Stimulated activated CD4-positive, alpha-beta T cell treated with anti-CD3 and anti-CD28 coated beads, Interleukin-1b, Interleukin-23, amount 100 ng/mL, for 24 hours (primary cell): ENCODE measurements around the gene EDARADD.
A peak's percentile ranks its signal among the peaks of the same experiment; 100 is the strongest.
"Not testable (repeated sequence)": the region's sequence is repeated elsewhere in the genome, so short reads cannot be mapped to it uniquely, and the experiment has no call there.

ENCODE experiments used
- DNase-seq, 4 experiments: peaks; one replicate each; pipeline ENCODE4 v3.0.0-alpha.2; 2020; ENCODE audit warnings: low read depth in 4 of 4, low spot score in 1 of 4

Gene EDARADD

DNA sequence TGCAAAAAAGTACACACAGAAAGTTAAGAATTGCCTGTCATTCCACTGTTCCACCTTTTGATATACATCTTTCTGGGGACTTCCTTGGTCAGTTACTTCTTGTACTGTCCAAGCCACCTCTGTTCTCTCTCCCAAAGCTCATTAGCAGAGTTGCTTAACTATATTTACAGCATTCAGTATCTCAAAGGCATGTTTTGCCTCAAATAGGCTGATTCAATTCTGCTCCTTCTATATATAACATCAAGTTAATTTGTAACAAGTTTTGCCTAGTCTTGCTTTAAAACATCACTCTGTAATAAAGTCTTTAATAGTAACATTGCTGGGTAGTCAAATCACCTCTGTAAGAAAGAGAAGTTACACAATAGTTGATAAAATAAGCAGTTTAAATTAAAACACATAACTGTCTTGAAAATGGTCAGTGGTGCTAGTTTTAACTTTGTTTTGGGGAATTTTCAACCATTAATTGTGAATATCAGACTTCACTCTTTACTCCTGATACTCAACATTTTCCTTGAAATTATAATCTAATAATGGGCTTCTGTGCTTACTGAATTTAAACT is 35.7 kb downstream of the EDARADD start:
- DNase-seq = no peak

GRCh38 chr1:236433819-236434315 is 39.8 kb downstream of the EDARADD start:
- no peak for DNase-seq

GRCh38 chr1:236438614-236439013 is 44.5 kb downstream of the EDARADD start:
- no peak for DNase-seq

- no peak for DNase-seq
Measured at GRCh38 chr1:236440373-236440772, 46.3 kb downstream of the EDARADD start.

DNA sequence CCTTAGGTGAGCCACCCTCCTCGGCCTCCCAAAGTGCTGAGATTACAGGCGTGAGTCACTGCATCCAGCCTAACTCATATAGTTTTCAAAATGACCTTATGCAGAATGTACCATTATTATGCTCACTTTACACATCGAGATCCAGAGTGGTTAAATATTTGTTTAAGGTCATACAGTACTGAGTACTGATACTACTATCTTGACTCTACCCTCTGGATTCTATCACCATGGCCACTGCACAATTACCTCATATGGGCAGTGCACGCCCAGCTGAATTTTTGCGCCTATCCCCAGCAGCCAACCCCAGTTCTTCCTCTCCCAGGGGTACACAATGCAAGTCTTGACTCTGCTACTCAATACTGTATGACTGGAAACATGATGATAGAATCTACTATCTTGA is 56.7 kb downstream of the EDARADD start:
- no peak for DNase-seq

GRCh38 chr1:236451796-236452373 is 57.8 kb downstream of the EDARADD start:
- DNase-seq = peak in 3 of 4 experiments; percentile 9 to 28 (median 15)

DNA sequence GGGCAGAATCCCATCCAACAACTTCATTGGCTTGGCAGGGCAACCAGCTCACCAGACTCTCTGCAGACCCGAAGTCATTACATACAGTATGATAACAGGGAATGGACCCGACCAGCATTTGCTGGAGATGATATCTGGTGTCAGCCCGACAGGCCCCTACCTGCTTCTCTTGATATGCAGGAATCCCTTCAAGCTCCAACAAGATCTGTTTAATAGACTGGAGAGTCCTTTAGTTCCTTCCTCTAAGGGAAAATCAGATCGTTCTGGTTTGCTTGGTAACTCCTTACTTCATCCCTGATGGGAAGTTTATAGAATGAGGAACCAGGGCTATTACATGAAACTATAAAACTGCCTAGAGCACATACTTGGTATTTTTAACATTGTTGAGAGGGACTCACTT is 61.2 kb downstream of the EDARADD start:
- no peak for DNase-seq

DNA sequence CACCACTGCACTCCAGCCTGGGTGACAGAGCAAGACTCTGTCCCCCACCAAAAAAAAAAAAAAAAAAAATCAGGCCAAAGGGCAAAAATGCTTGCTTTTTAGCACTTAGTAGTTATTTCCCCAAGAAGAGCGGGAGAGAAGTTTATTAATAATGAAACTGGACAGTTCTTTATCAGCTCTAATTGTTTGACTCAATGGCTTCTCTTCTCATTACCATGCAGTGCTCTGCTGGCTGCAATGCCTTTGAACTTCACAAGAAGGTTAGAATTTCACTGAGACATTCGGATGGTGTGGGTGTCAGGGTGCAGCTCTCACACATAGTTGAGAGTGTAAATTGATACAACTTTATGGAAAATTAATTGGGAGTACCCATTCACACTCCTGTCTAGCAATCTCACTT is 63.7 kb downstream of the EDARADD start:
- DNase-seq = no peak

GRCh38 chr1:236458996-236459395 is 64.9 kb downstream of the EDARADD start:
- DNase-seq = no peak

DNA sequence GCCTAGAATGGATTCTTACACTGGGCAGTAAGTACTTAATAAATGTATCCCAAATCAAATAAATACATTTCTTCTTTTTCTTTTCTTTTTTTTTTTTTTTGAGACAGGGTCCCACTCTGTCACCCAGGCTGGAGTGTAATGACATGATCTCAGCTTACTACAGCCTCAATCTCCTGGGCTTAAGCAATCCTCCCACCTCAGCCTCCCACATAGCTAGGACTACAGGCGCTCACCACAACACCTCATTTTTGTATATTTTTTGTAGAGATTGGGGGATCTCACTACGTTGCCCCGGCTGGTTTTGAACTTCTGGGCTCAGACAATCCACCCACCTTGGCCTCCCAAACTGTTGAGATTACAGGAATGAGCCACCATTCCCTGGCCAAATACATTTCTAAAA is 66.0 kb downstream of the EDARADD start:
- DNase-seq = no peak

GRCh38 chr1:236464197-236464596 is 70.1 kb downstream of the EDARADD start:
- not testable (repeated sequence) for DNase-seq

- DNase-seq = no peak
Measured at GRCh38 chr1:236465231-236465958, 71.3 kb downstream of the EDARADD start.

GRCh38 chr1:236465959-236466303 is 71.8 kb downstream of the EDARADD start:
- no peak for DNase-seq

- no peak for DNase-seq
Measured at GRCh38 chr1:236467327-236467641, 73.2 kb downstream of the EDARADD start.

- DNase-seq = no peak
Measured at GRCh38 chr1:236468625-236469024, 74.5 kb downstream of the EDARADD start.

- no peak for DNase-seq
Measured at GRCh38 chr1:236469466-236469865, 75.4 kb downstream of the EDARADD start.

- DNase-seq = no peak
Measured at GRCh38 chr1:236471096-236471495, 77.0 kb downstream of the EDARADD start.

DNA sequence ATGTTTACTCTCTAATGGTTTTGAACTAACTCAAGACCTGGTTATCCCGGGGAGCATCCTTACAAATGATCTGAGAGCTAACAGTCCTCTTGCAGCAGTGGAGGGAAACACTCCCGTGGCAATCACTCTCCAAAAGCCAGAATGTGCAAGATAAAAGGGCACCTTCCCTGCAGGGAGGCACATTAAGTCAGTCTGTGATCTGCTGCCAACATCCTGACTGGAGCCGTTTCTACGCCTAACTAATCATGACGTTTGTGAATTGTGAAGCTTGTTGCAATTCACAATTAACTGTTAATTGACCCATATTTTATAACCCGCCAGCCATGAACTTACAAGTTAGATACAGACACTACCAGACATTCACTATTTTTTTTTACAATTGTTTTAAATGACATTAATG is 77.6 kb downstream of the EDARADD start:
- no peak for DNase-seq

DNA sequence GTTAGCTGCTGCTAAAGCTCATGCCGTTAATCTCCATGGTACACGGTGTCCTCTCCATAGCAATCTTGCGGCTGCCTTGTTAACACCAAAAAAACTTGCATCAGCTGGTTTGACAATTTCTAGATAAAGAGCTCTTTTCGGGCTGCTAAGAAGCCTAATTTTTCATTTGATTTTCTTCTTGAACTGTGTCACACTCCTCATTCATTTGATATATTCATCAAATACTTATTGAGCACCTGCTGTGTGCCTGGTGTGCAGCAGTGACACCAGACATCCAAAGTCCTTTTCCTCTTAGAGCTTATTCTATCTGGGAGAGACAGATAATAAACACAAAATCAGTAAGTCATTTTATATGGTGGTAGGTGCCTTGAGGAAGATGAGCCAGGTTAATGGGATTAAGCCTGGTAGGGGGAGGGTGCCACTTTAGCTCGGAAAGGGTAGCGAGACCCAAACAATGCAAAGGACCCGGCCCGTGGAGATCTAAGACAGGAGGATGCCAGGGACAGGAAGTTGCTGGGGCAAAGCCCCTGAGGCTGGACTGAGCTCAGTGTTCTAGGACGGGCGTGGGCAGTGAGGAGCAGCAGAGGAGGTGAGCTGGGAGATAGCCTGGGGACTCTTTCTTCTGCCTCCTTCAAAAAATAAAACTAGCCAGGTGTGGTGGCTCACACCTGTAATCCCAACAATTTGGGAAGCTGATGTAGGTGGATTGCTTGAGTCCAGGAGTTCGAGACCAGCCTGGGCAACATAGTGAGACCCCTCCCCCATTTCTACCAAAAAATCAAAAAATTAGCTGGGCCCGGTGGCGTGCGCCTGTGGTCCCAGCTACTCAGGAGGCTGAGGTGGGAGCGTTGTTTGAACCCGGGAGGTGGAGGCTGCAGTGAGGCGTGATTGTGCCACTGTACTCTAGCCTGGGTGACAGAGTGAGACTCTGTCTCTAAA is 79.0 kb downstream of the EDARADD start:
- no peak for DNase-seq

- no peak for DNase-seq
Measured at GRCh38 chr1:236476019-236476418, 81.9 kb downstream of the EDARADD start.

GRCh38 chr1:236480758-236481436 is 86.8 kb downstream of the EDARADD start:
- no peak for DNase-seq
